SK-N-MC (cell line): ENCODE measurements around the gene SLC15A3.

Source experiments
- EZH2 ChIP-seq: fragments of 200-600 bp; sonication (generic); IDR thresholded peaks from one replicate; pipeline ENCODE4 v1.6.1; 2017; ENCODE audit warnings: antibody characterized with exemption
- FOXP2 ChIP-seq: optimal IDR thresholded peaks from 2 replicates; pipeline ENCODE3; 2011; ENCODE audit warnings: mild to moderate bottlenecking, moderate library complexity; ENCODE audit not compliant: insufficient read depth; ENCODE audit errors: extremely low read length, control extremely low read depth
- POLR2AphosphoS5 ChIP-seq: IDR thresholded peaks from 2 replicates; pipeline ENCODE4 v1.6.1; 2012; ENCODE audit warnings: mild to moderate bottlenecking, low read depth, low read length, borderline replicate concordance

- no peak for TF ChIP-seq EZH2
- no peak for TF ChIP-seq FOXP2
- no peak for TF ChIP-seq POLR2AphosphoS5
These were observed 12.1 kb downstream of the SLC15A3 start for GRCh38 chr11:60939855-60940254.
